Raji (cell line): ENCODE data around the gene MED28.
A peak's percentile ranks its signal among the peaks of the same experiment; 100 is the strongest.

ENCODE experiments used
- POLR2A ChIP-seq: IDR thresholded peaks from 2 replicates; pipeline ENCODE4 v1.6.1; 2011; ENCODE audit warnings: low read depth, low read length, control low read depth; ENCODE audit not compliant: insufficient read depth

MED28 gene

GRCh38 chr4:17614416-17615299, at the start of gene MED28:
Gene MED28, plus strand, starts transcription at chr4:17614641. Its CDS starts 14 bp downstream, at chr4:17614655.
- TF ChIP-seq POLR2A, result peak; percentile 89

GRCh38 chr4:17565846-17566245, 48.6 kb upstream of the MED28 start:
- no peak for TF ChIP-seq POLR2A

- TF ChIP-seq POLR2A, result no peak
Measured at GRCh38 chr4:17567271-17567670, 47.2 kb upstream of the MED28 start.

GRCh38 chr4:17574206-17574605, 40.2 kb upstream of the MED28 start:
- no peak for TF ChIP-seq POLR2A

GRCh38 chr4:17576932-17577664, 37.3 kb upstream of the MED28 start, which contains the start of gene LAP3:
Gene LAP3, plus strand, starts transcription at chr4:17577198. Its CDS starts 268 bp downstream, at chr4:17577466.
- TF ChIP-seq POLR2A, result peak; percentile 97

DNA sequence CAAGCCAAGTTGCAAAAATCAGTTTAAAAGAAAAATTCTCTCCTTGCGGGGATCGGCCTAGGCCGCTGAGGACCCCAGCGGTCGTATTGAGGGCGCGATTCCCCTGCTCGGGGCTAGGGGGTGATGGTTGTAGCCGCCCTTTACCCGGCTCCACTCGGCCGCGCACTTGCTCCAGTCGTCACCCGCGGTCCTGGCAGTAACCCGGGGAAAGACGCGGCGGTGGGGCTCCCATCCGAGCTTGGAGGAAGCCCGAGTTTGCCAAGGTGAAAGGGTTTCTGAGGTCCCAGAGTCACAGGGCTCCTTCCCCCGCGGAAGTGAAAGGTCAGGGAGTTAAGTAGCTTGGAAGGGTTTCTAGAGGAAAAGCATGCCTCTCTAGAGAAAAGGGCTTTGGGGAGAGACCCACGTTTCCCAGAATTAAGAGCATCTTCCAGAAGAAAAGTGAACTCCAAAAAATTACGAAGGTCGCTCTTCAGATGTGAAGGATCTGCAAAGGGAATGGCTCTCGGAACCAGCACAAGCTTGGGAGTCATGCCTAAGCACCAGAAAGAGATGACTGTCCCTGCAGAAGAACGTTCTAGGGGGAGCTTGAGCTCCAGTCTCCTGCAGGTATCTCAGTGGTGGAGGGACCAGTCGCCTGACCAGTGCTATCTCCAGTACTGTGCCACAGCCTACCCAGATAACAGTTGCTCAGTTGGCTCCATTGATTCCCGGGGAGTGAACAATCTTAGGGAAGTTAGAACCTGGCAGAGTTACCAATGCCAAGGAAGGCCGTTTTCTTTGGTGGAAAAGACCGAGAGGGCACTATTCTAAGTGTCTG, 36.6 kb upstream of the MED28 start:
- TF ChIP-seq POLR2A, result peak; percentile 36; the same call in 1 of the 2 replicates

- no peak for TF ChIP-seq POLR2A
Measured at GRCh38 chr4:17578482-17578891, 36.0 kb upstream of the MED28 start.

GRCh38 chr4:17580969-17581368, 33.5 kb upstream of the MED28 start:
- TF ChIP-seq POLR2A, result no peak

DNA sequence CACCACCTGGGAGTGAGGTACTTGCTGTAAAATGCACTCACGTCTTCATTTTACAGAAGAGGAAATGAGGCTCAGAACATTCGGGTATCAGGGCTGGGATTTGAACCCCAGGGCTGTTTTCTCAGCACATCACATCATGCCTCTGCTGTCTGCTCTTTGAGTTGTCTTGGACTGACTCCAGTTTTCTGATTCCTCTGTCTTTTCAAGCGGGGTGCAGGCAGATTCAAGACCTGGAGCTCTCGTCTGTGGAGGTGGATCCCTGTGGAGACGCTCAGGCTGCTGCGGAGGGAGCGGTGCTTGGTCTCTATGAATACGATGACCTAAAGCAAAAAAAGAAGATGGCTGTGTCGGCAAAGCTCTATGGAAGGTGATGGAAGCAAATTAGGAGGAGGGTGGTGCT, 31.2 kb upstream of the MED28 start:
- TF ChIP-seq POLR2A, result no peak

- no peak for TF ChIP-seq POLR2A
Measured at GRCh38 chr4:17583941-17584340, 30.5 kb upstream of the MED28 start.

GRCh38 chr4:17584521-17585213, 29.8 kb upstream of the MED28 start:
- no peak for TF ChIP-seq POLR2A

DNA sequence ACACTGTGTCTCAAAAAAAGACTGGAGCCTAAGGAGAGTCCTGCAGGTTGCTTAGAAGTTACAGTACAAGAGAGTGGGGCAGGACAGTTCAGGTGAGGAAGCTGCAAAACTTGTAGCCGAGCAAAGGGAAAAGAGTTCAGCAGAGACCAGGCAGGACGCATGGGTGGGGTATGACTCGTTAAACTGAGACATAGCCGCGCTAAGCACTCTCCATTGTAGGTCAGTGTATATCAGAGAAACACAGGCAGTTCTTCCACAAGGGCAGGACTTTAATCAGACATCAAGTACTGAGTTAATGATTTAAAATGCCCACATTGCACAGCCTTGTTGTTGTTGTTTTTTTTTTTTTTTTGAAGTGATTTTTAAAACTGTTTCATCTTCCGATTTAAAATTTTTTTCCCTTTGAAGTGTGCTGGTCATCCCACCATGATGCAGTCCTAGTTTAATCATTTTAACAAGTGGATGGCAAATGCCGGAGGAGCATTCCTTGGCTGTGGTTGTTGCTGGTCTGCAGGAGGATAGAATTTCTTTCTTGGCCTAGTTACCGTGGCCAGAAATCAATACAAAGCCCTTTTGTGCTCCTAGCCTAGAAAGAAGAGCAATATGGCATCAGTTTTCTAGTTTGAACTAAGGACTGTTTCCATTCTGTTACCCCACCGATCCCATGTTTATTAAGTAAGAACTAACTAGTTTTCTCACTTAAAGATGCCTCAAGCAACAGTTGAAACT, 27.2 kb upstream of the MED28 start:
- no peak for TF ChIP-seq POLR2A

GRCh38 chr4:17589355-17589754, 25.1 kb upstream of the MED28 start:
- no peak for TF ChIP-seq POLR2A

DNA sequence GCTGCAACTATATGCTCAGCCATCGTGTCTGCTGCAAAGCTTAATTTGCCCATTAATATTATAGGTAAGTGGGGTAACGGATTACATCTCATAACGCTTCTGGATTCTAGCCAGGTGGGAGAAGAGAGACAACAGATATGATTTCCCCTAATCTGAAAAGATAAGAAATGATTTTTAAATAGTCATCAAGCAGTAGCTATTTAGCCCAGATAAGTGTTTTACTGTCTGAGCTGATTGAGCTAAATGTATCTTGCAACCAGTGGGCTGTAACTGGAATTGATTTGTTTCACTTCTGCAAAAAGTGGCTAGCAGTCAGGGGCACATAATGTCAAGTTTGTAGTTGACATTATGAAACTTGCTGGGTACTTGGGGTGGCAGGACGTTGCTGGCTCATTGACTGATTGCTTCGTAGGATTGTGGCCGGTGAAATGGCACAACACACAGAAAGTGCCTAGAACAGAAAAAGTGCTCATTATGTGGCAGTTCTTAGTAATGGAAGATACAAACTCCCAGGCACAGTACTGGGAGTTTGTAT, 18.9 kb upstream of the MED28 start:
- no peak for TF ChIP-seq POLR2A
